IMR-90 (cell line): Measurements from ENCODE around the gene ZNF236. TPM values are rescaled to one million over a fixed set of nuclear protein-coding genes. Genes with fewer than 3 reads are reported as not detected.

ENCODE experiments used
- ATAC-seq: fragments of 200-7000 bp; cut with Tn5 transposase; 2 replicates; pipeline ENCODE4 v1.9.1; 2020; ENCODE audit warnings: low read depth, mild to moderate bottlenecking, moderate library complexity
- BruUV-seq: library from RNA; stranded (reverse); fragments of 400-500 nt; replicated peaks from 2 replicates; lab custom pipeline; 2021; lab: Mats Ljungman, UMichigan
- CTCF ChIA-PET: fragments of 300-600 bp; formaldehyde crosslinking; extraction: SDS; loops from one replicate; lab custom pipeline; 2021; ENCODE audit warnings: antibody characterized with exemption; lab: Yijun Ruan, JAX
- POLR2A ChIA-PET: fragments of 300-600 bp; sonication (Branson Sonifier 250); formaldehyde crosslinking; loops from one replicate; lab custom pipeline; 2022; ENCODE audit warnings: antibody characterized with exemption; ENCODE audit not compliant: unreplicated experiment; lab: Charles Lee
- DNase-seq: peaks from one replicate; pipeline ENCODE4 v3.0.0; 2013
- H2AFZ ChIP-seq: replicated peaks from 2 replicates; pipeline ENCODE3; 2013; ENCODE audit warnings: low read length, mild to moderate bottlenecking; ENCODE audit not compliant: poor library complexity
- H2AK5ac ChIP-seq: 2 replicates; pipeline ENCODE4 v1.6.1; 2013; ENCODE audit warnings: low read depth, low read length, inconsistent platforms
- H2AK9ac ChIP-seq: replicated peaks from 2 replicates; pipeline ENCODE3; 2013; ENCODE audit warnings: mild to moderate bottlenecking, low read depth, low read length, moderate library complexity; ENCODE audit not compliant: poor library complexity
- H2BK120ac ChIP-seq: 2 replicates; pipeline ENCODE4 v1.6.1; 2013; ENCODE audit warnings: low read depth, low read length, inconsistent platforms
- H2BK15ac ChIP-seq: 3 replicates; pipeline ENCODE4 v1.6.1; 2013; ENCODE audit warnings: low read depth, low read length, inconsistent platforms
- H2BK20ac ChIP-seq: 2 replicates; pipeline ENCODE4 v1.6.1; 2013; ENCODE audit warnings: low read depth, mild to moderate bottlenecking, inconsistent platforms, low read length, moderate library complexity
- H2BK5ac ChIP-seq: 2 replicates; pipeline ENCODE4 v1.6.1; 2013; ENCODE audit warnings: mild to moderate bottlenecking, low read depth, low read length, inconsistent platforms; ENCODE audit not compliant: poor library complexity, severe bottlenecking
- H3K14ac ChIP-seq: replicated peaks from 2 replicates; pipeline ENCODE4 v1.6.1; 2013; ENCODE audit warnings: low read depth, low read length, inconsistent platforms
- H3K18ac ChIP-seq: 2 replicates; pipeline ENCODE4 v1.6.1; 2013; ENCODE audit warnings: low read depth, low read length, control low read depth
- H3K23ac ChIP-seq: 2 replicates; pipeline ENCODE4 v1.6.1; 2013; ENCODE audit warnings: low read depth, low read length, inconsistent platforms
- H3K27ac ChIP-seq: 2 replicates; pipeline ENCODE4 v1.5.1; 2013; ENCODE audit warnings: mild to moderate bottlenecking, control low read depth, low read length; ENCODE audit not compliant: insufficient read depth
- H3K27me3 ChIP-seq: 2 replicates; pipeline ENCODE4 v1.6.1; 2013; ENCODE audit warnings: low read length; ENCODE audit not compliant: control insufficient read depth, insufficient read depth
- H3K36me3 ChIP-seq: 2 replicates; pipeline ENCODE4 v1.6.1; 2013; ENCODE audit warnings: low read length, mixed read lengths; ENCODE audit not compliant: control insufficient read depth, insufficient read depth
- H3K4ac ChIP-seq: 2 replicates; pipeline ENCODE4 v1.6.1; 2013; ENCODE audit warnings: low read depth, low read length, inconsistent platforms
- H3K4me1 ChIP-seq: 2 replicates; pipeline ENCODE4 v1.6.1; 2013; ENCODE audit warnings: low read length, mixed read lengths; ENCODE audit not compliant: control insufficient read depth, insufficient read depth
- H3K4me2 ChIP-seq: 2 replicates; pipeline ENCODE4 v1.6.1; 2013; ENCODE audit warnings: low read depth, mild to moderate bottlenecking, control low read depth, low read length, moderate library complexity
- H3K4me3 ChIP-seq: 2 replicates; pipeline ENCODE4 v1.5.1; 2013; ENCODE audit warnings: low read depth, mild to moderate bottlenecking, control low read depth, low read length, moderate library complexity; ENCODE audit not compliant: insufficient read depth
- H3K56ac ChIP-seq: 2 replicates; pipeline ENCODE4 v1.6.1; 2013; ENCODE audit warnings: low read length, inconsistent platforms; ENCODE audit not compliant: insufficient read depth; ENCODE audit errors: extremely low read depth
- H3K79me1 ChIP-seq, 2 experiments: 2 replicates each; pipeline ENCODE4 v1.6.1; 2013; ENCODE audit warnings: low read length in 2 of 2, inconsistent platforms in 1 of 2, low read depth in 1 of 2
- H3K9ac ChIP-seq: 2 replicates; pipeline ENCODE4 v1.6.1; 2013; ENCODE audit warnings: low read depth, low read length, control low read depth
- H3K9me1 ChIP-seq: 2 replicates; pipeline ENCODE4 v1.6.1; 2013; ENCODE audit warnings: low read length, inconsistent platforms; ENCODE audit not compliant: insufficient read depth
- H3K9me3 ChIP-seq: 2 replicates; pipeline ENCODE4 v1.6.1; 2013; ENCODE audit warnings: low read length; ENCODE audit not compliant: control insufficient read depth, insufficient read depth
- H4K20me1 ChIP-seq: 2 replicates; pipeline ENCODE4 v1.6.1; 2013; ENCODE audit warnings: low read length, inconsistent platforms; ENCODE audit not compliant: insufficient read depth
- H4K5ac ChIP-seq: 2 replicates; pipeline ENCODE4 v1.6.1; 2013; ENCODE audit warnings: mild to moderate bottlenecking, low read depth, low read length, control low read depth
- H4K8ac ChIP-seq, 2 experiments: 2 replicates each; pipeline ENCODE4 v1.6.1; 2013; ENCODE audit warnings: low read depth in 2 of 2, low read length in 2 of 2, control low read depth in 1 of 2, inconsistent platforms in 1 of 2
- H4K91ac ChIP-seq: 2 replicates; pipeline ENCODE4 v1.6.1; 2013; ENCODE audit warnings: low read depth, low read length, inconsistent platforms; ENCODE audit not compliant: insufficient read depth
- CEBPB ChIP-seq: IDR thresholded peaks from 2 replicates; pipeline ENCODE4 v1.6.1; 2012; ENCODE audit warnings: low read depth, low read length, improper control_type of control experiment
- POLR2A ChIP-seq: IDR thresholded peaks from 2 replicates; pipeline ENCODE4 v1.6.1; 2012; ENCODE audit warnings: mild to moderate bottlenecking, low read depth, low read length
- RAD21 ChIP-seq: IDR thresholded peaks from 2 replicates; pipeline ENCODE4 v1.6.1; 2012; ENCODE audit warnings: low read length, improper control_type of control experiment
- RFX5 ChIP-seq: IDR thresholded peaks from 2 replicates; pipeline ENCODE4 v1.8.0; 2012; ENCODE audit warnings: low read depth, mild to moderate bottlenecking, low read length, moderate library complexity
- SMC3 ChIP-seq: fragments of 150-350 bp; IDR thresholded peaks from 2 replicates; pipeline ENCODE4 v1.6.1; 2016; ENCODE audit warnings: low read depth, mild to moderate bottlenecking, antibody characterized with exemption, low read length, moderate library complexity
- WGBS, 2 experiments: methylation state at CpG; one replicate each; pipeline versions ENCODE4 v1.1.5 to v1.1.7; 2013; ENCODE audit warnings: missing lambda C conversion rate in 2 of 2; ENCODE audit not compliant: insufficient read length in 1 of 2; ENCODE audit errors: extremely low coverage in 2 of 2; 5-methylcytosine and 5-hydroxymethylcytosine counted together
- dilution Hi-C: fragments of 300-500 bp; cut with HindIII; formaldehyde crosslinking; loops from one replicate; pipeline ENCODE4 v1.14.3; 2018; ENCODE audit warnings: low sequenced_read_pairs; ENCODE audit not compliant: unreplicated experiment
- in situ Hi-C: fragments of 300-500 bp; cut with MboI; formaldehyde crosslinking; loops from 3 replicates; pipeline ENCODE4 v1.14.3; 2019; ENCODE audit warnings: low sequenced_read_pairs, inconsistent platforms, mixed read lengths
- intact Hi-C: fragments of 100-400 bp; cut with micrococcal nuclease; formaldehyde crosslinking; loops from 2 replicates; pipeline ENCODE4 v1.10.0; 2022
- polyA plus RNA-seq, 3 experiments: library from polyadenylated mRNA; depleted of rRNA; stranded (reverse); fragments of >200 nt; gene quantifications; 2 replicates each; pipeline ENCODE4 v1.2.3, GENCODE V29; 2012; ENCODE audit warnings: low replicate concordance in 1 of 3
- total RNA-seq: library from RNA; depleted of rRNA; stranded (reverse); fragments of >200 nt; gene quantifications from 2 replicates; pipeline ENCODE4 v1.2.3, GENCODE V29; 2012
- TF ChIP-seq, protein P1 (sequence below): fragments of 150-350 bp; IDR thresholded peaks from 2 replicates; pipeline ENCODE4 v1.6.1; 2017; ENCODE audit warnings: mild to moderate bottlenecking, antibody characterized with exemption, low read length, low read depth
- TF ChIP-seq, protein P2 (sequence below): conservative IDR thresholded peaks from 2 replicates; pipeline ENCODE4 v1.5.1; 2012; ENCODE audit warnings: mild to moderate bottlenecking, low read depth, low read length, improper control_type of control experiment

Gene ZNF236
- total and polyA plus RNA-seq, 2 of the 4 experiments (the other 2 are of a cell fraction), result 3.6 to 9.7 TPM

DNA sequence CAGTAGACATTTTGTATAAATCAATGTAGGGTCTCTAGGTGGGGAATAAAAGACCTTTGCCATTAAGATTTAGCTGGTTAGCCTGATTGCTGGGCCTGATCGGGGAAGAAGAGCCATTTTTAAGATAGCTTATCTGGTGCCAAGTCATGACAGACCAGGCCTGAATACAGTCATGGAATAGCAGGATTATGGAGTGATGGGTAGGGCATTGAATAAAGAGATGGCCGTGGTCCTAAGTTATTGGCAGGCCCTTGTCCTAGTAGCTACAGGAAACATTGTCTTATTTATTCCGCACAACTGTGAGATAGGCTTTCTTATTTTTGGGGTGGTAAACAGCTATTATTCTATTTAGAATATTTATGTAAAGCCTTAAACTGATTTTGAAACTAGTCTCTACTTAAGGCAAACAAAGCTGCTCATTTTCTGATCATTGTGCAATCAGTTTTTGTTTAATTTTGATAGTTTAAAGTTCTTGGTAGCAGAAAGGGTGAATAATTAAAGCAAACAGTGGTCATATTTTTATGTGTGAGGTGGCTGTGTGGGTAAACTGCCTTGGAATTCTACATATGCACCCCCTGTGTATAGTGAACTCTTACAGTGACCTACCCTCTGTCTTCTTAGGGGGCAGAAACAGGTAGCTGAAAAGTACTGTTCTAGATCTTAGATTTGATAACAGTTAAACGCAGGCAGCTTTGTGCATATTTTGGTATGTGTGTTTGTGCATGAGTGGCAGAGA is 22.6 kb downstream of the ZNF236 start:
- peak; percentile 89 for ATAC-seq
- no TSS peak for BruUV-seq
- H2BK15ac ChIP-seq, result no peak overlapping the region
- no CpG with 5 or more reads among the region's 4 CpGs for WGBS, 2 experiments
- ChIA-PET POLR2A (interaction anchor here (0.6 kb wide), 1 partner anchor 57 kb away, joined by 3 read pairs; no protein-coding TSS in a partner anchor), CTCF (no interaction called here)
- peak; percentile 28 for DNase-seq
- no peak overlapping the region for H2AFZ ChIP-seq
- 0 out of 2 replicates have a peak overlapping the region, but pooled peaks have one; percentile 1 for H3K14ac ChIP-seq
- H4K8ac ChIP-seq, result no peak overlapping the region
- H3K4me2 ChIP-seq, result peak overlapping the region; percentile 74; the same call in 1 of the 2 replicates
- no peak overlapping the region for H2BK120ac ChIP-seq
- H3K27me3 ChIP-seq, result no peaks in the 10 kb centered on the region
- H2BK5ac ChIP-seq, result no peak overlapping the region
- H4K5ac ChIP-seq, result 0 out of 2 replicates have a peak overlapping the region, but pooled peaks have one; percentile 60
- in situ Hi-C loops (no loop called here), dilution Hi-C loops (no loop called here), intact Hi-C loops (no loop called here)
- H4K20me1 ChIP-seq, result peaks cover 15% of the 10 kb centered on the region
- no peak overlapping the region for H4K91ac ChIP-seq
- no peak overlapping the region for H3K4ac ChIP-seq
- H3K4me3 ChIP-seq, result no peak overlapping the region
- H3K23ac ChIP-seq, result no peak overlapping the region
- H2AK9ac ChIP-seq, result no peak overlapping the region
- H3K18ac ChIP-seq, result peak overlapping the region; percentile 41; the same call in 1 of the 2 replicates
- H3K4me1 ChIP-seq, result peaks cover 8% of the 10 kb centered on the region
- H3K27ac ChIP-seq, result peak overlapping the region; percentile 37; the same call in 1 of the 2 replicates
- H3K79me1 ChIP-seq, result peaks cover 21 to 52% of the 10 kb centered on the region in 2 experiments
- no peak overlapping the region for H2AK5ac ChIP-seq
- no peak overlapping the region for H2BK20ac ChIP-seq
- H3K56ac ChIP-seq, result no peak overlapping the region
- H3K36me3 ChIP-seq, result no peaks in the 10 kb centered on the region
- H3K9me3 ChIP-seq, result no peaks in the 10 kb centered on the region
- no peak for TF ChIP-seq RFX5
- TF ChIP-seq, protein P1, sequence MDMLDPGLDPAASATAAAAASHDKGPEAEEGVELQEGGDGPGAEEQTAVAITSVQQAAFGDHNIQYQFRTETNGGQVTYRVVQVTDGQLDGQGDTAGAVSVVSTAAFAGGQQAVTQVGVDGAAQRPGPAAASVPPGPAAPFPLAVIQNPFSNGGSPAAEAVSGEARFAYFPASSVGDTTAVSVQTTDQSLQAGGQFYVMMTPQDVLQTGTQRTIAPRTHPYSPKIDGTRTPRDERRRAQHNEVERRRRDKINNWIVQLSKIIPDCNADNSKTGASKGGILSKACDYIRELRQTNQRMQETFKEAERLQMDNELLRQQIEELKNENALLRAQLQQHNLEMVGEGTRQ, result no peak
- TF ChIP-seq POLR2A, result no peak
- TF ChIP-seq, protein P2, sequence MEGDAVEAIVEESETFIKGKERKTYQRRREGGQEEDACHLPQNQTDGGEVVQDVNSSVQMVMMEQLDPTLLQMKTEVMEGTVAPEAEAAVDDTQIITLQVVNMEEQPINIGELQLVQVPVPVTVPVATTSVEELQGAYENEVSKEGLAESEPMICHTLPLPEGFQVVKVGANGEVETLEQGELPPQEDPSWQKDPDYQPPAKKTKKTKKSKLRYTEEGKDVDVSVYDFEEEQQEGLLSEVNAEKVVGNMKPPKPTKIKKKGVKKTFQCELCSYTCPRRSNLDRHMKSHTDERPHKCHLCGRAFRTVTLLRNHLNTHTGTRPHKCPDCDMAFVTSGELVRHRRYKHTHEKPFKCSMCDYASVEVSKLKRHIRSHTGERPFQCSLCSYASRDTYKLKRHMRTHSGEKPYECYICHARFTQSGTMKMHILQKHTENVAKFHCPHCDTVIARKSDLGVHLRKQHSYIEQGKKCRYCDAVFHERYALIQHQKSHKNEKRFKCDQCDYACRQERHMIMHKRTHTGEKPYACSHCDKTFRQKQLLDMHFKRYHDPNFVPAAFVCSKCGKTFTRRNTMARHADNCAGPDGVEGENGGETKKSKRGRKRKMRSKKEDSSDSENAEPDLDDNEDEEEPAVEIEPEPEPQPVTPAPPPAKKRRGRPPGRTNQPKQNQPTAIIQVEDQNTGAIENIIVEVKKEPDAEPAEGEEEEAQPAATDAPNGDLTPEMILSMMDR, result no peak
- TF ChIP-seq RAD21, result no peak
- TF ChIP-seq CEBPB, result peak; percentile 88
- TF ChIP-seq SMC3, result no peak
- peaks cover 6% of the 10 kb centered on the region; the same call in 1 of the 2 replicates for H3K9me1 ChIP-seq
- H3K9ac ChIP-seq, result no peak overlapping the region
